AG09309 (cell line): ENCODE data around the gene DDN.

Source experiments
- DNase-seq: peaks from one replicate; pipeline ENCODE4 v3.0.0-alpha.2; 2010; ENCODE audit warnings: low read depth
- H3K4me3 ChIP-seq: 2 replicates; pipeline ENCODE4 v1.5.1; 2011; ENCODE audit warnings: mild to moderate bottlenecking, low read depth, low read length, moderate library complexity; ENCODE audit not compliant: control insufficient read depth
- TF ChIP-seq, protein P1 (sequence below): IDR thresholded peaks from 2 replicates; pipeline ENCODE4 v1.5.1; 2011; ENCODE audit warnings: mild to moderate bottlenecking, low read depth, low read length, inconsistent platforms; ENCODE audit not compliant: insufficient read depth, control insufficient read depth; ENCODE audit errors: missing control alignments

The DDN gene

DNA sequence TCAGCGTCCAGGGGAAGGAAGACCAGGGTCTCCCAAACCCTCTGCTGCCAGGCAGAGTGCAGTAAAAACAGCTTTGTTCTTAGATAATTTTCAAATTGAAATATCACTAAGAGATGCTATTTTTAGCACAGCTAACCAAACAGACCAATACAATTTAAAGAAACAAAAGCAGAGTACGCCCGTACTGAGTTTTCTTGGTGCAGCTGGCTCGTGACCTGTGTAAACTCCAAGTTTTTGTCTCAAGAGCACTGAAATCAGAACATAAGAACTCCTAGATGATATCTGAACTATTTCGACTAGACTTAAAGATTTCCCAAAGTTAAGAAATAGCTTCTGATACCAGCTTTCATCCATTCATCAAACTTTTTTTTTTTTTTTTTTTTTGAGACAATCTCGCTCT, 52.2 kb downstream of the DDN start:
- TF ChIP-seq, protein P1, sequence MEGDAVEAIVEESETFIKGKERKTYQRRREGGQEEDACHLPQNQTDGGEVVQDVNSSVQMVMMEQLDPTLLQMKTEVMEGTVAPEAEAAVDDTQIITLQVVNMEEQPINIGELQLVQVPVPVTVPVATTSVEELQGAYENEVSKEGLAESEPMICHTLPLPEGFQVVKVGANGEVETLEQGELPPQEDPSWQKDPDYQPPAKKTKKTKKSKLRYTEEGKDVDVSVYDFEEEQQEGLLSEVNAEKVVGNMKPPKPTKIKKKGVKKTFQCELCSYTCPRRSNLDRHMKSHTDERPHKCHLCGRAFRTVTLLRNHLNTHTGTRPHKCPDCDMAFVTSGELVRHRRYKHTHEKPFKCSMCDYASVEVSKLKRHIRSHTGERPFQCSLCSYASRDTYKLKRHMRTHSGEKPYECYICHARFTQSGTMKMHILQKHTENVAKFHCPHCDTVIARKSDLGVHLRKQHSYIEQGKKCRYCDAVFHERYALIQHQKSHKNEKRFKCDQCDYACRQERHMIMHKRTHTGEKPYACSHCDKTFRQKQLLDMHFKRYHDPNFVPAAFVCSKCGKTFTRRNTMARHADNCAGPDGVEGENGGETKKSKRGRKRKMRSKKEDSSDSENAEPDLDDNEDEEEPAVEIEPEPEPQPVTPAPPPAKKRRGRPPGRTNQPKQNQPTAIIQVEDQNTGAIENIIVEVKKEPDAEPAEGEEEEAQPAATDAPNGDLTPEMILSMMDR, result no peak
- no peak overlapping the region for H3K4me3 ChIP-seq
- DNase-seq, result no peak

DNA sequence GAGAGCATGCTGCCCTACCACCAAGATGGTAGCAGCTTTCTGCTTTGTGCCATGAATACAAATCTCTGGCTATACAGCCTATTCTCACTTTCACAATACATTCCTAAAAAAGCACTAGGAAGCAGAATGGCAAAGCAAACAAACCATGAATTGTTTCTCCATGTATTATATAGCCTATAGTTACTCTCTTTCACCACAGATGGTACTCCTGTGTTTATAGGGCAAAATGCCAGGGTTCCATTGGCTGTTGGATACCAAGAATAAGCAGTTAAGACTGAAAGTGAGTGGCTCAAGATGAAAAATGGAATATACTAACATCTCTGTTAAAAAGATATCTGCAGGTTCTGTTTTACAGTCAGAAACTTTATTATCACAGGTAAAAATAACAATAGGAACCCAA, 53.0 kb downstream of the DDN start:
- DNase-seq, result no peak

More for the DNA sequence above, 53.0 kb downstream of the DDN start:
- TF ChIP-seq, protein P1, result no peak
- no peak overlapping the region for H3K4me3 ChIP-seq
